Hematopoietic multipotent progenitor cell treated with erythropoietin and hydrocortisone succinate and interleukin-3 and kit ligand, for 8 days (in vitro differentiated cells): Measurements from ENCODE around the gene BAHCC1.

Experiments
- DNase-seq: peaks from one replicate; pipeline ENCODE4 v3.0.0-alpha.2; 2015

The BAHCC1 gene

GRCh38 chr17:81398832-81399411 lies 3.7 kb downstream of the BAHCC1 start:
- no peak for DNase-seq

- DNase-seq, result no peak
These were observed 4.4 kb downstream of the BAHCC1 start for GRCh38 chr17:81399481-81400153.

- DNase-seq, result no peak
These were observed 5.1 kb downstream of the BAHCC1 start for GRCh38 chr17:81400154-81400977.

- DNase-seq, result no peak
These were observed 5.9 kb downstream of the BAHCC1 start for GRCh38 chr17:81400996-81401722.

GRCh38 chr17:81401723-81402529 lies 6.7 kb downstream of the BAHCC1 start:
- no peak for DNase-seq

GRCh38 chr17:81402530-81402941 lies 7.3 kb downstream of the BAHCC1 start:
- DNase-seq, result no peak

GRCh38 chr17:81402981-81403467 lies 7.8 kb downstream of the BAHCC1 start:
- DNase-seq, result no peak

GRCh38 chr17:81403671-81404534 lies 8.6 kb downstream of the BAHCC1 start:
- DNase-seq, result no peak

- no peak for DNase-seq
These were observed 9.4 kb downstream of the BAHCC1 start for GRCh38 chr17:81404558-81405165.

GRCh38 chr17:81405411-81405872 lies 10.2 kb downstream of the BAHCC1 start:
- DNase-seq, result no peak

GRCh38 chr17:81406117-81406953 lies 11.1 kb downstream of the BAHCC1 start:
- no peak for DNase-seq

- no peak for DNase-seq
These were observed 12.8 kb downstream of the BAHCC1 start for GRCh38 chr17:81408049-81408448.

- DNase-seq, result no peak
These were observed 14.1 kb downstream of the BAHCC1 start for GRCh38 chr17:81409190-81409935.

- DNase-seq, result no peak
These were observed 15.6 kb downstream of the BAHCC1 start for GRCh38 chr17:81410852-81411251.

GRCh38 chr17:81411305-81411704 lies 16.0 kb downstream of the BAHCC1 start:
- DNase-seq, result no peak

GRCh38 chr17:81412490-81413093 lies 17.3 kb downstream of the BAHCC1 start:
- DNase-seq, result no peak

GRCh38 chr17:81413497-81414135 lies 18.4 kb downstream of the BAHCC1 start:
- no peak for DNase-seq
